GM12873 (cell line): ENCODE results near the gene PPP1R3E.

Experiments used
- CTCF ChIP-seq: IDR thresholded peaks from 2 replicates; pipeline ENCODE4 v1.5.1; 2012; ENCODE audit warnings: low read depth, mild to moderate bottlenecking, moderate library complexity, low read length, control low read depth; ENCODE audit not compliant: insufficient read depth; ENCODE audit errors: missing control alignments

PPP1R3E gene

GRCh38 chr14:23285530-23286019 is 17.1 kb downstream of the PPP1R3E start:
- TF ChIP-seq CTCF: no peak

- no peak for TF ChIP-seq CTCF
Measured at GRCh38 chr14:23284654-23285529, 17.8 kb downstream of the PPP1R3E start.

- no peak for TF ChIP-seq CTCF
Measured at GRCh38 chr14:23281247-23281646, 21.4 kb downstream of the PPP1R3E start.

- TF ChIP-seq CTCF: no peak
Measured at GRCh38 chr14:23277189-23277588, 25.5 kb downstream of the PPP1R3E start.

- TF ChIP-seq CTCF: no peak
Measured at GRCh38 chr14:23275412-23275811, 27.2 kb downstream of the PPP1R3E start.

- TF ChIP-seq CTCF: no peak
Measured at GRCh38 chr14:23269193-23269592, 33.5 kb downstream of the PPP1R3E start.

- TF ChIP-seq CTCF: no peak
Measured at GRCh38 chr14:23259426-23259825, 43.2 kb downstream of the PPP1R3E start.
